Stimulated activated CD4-positive, alpha-beta T cell treated with anti-CD3 and anti-CD28 coated beads, Interleukin-2, amount 100 ng/mL, for 24 hours (primary cell): ENCODE data around the gene TEDC1.

Source experiments
- DNase-seq, 2 donors: peaks; one replicate each; pipeline ENCODE4 v3.0.0-alpha.2; 2020

The TEDC1 gene

GRCh38 chr14:105498430-105499255 is 7.6 kb downstream of the TEDC1 start:
- no peak for DNase-seq

- no peak for DNase-seq
These were observed 8.4 kb downstream of the TEDC1 start for GRCh38 chr14:105499256-105500035.

GRCh38 chr14:105500036-105500725 is 9.1 kb downstream of the TEDC1 start:
- DNase-seq: no peak

DNA sequence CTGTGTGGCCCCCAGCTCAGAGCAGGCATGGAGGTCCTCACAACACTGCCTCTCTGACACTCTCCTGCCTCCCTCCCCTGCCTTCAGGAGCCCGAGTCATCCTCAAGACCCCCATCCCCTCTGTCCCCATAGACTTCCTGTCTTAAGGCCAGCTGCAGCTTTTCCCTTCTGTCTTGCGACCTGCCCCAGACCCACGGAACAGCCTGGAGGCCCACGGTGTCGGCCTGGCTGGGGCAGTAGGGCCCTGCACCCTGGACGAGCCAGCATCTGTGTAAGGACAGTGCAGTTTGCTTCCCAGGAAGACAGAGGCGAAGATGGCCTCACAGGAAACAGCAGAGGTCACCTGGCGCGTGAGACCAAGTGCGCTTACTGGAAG is 9.7 kb downstream of the TEDC1 start:
- DNase-seq: no peak

- no peak for DNase-seq
These were observed 10.7 kb downstream of the TEDC1 start for GRCh38 chr14:105501504-105502291.

GRCh38 chr14:105502446-105503295 is 11.6 kb downstream of the TEDC1 start:
- DNase-seq: no peak

- no peak for DNase-seq
These were observed 12.2 kb downstream of the TEDC1 start for GRCh38 chr14:105503296-105503640.

GRCh38 chr14:105503935-105504692 is 13.1 kb downstream of the TEDC1 start:
- no peak for DNase-seq

DNA sequence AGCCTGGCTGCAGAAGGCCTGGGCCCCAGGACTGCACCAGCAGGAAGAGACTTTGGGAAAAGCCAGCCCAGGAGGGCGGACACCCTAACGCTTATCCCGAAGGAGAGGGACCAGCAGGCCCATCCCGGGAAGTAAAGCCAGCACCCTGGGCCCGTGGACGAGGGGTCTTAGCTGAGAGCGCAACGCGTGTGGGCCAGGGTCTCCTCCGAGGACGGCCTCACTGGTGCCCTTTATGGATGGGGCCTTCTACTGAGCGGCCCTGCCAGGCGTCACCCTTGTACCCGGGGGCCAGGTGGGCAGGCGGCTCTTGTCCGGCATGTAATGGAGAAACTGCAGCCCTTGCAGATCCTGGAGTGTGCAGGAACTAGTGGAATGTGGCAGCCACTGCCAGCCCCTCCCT is 14.1 kb downstream of the TEDC1 start:
- DNase-seq: no peak

DNA sequence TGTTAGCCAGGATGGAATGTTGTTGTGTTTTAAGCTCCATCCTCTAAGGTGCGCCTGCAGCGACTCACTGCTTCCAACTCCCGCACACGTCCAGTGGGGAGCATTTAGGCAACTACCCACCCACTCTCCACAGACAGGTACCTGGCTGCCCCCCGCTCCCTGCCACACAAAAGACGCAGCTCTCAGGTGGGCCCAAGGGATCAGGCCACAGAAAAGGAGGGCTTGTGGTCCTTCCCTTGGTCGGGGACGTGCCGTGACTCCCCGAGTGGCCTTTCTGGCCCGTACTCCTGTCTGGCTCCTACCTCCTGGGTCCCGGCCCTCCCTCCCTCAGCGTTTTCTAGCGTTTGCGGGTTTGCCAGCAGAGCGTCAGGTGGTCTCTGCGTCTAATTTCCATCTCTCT is 16.2 kb downstream of the TEDC1 start:
- no peak for DNase-seq

DNA sequence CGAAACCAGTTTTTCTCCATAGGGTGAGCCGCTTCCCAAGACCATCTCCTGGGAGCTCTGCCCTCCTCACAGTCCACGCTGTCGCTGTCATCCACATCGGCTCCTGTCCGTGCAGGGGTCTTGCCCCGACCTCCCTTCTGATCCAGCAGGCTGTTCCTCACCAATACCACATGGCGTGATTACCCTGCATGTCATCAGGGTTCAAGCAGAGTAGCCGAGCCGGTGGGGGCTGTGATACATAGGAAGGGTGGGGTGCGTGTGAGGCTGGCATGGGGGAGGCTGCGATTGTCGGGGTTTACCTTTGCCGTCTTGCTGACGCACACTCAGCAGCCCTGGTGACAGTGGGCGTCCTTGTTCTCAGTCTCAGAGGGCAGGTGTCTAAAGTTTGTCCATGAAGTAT is 17.0 kb downstream of the TEDC1 start:
- no peak for DNase-seq

DNA sequence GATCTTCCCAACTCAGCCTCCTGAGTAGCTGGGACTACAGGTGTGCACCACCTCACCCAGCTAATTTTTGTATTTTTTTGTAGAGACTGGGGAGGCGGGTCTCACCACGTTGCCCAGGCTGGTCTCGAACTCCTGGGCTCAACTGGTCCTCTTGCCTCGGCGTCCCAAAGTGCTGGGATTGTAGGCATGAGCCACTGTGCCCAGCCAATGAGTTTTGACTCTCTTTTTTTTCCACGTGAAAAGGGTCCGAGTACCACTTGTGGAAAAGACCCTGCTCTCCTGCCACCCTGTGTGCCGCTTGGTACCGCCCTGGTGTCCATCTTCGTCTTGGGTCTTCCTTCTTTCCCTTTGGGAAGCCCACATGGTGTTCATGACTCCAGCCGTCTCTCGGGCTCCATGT is 17.6 kb downstream of the TEDC1 start:
- no peak for DNase-seq

GRCh38 chr14:105517096-105517495 is 26.1 kb downstream of the TEDC1 start:
- DNase-seq: no peak

- no peak for DNase-seq
These were observed 29.1 kb downstream of the TEDC1 start for GRCh38 chr14:105519946-105520698.

DNA sequence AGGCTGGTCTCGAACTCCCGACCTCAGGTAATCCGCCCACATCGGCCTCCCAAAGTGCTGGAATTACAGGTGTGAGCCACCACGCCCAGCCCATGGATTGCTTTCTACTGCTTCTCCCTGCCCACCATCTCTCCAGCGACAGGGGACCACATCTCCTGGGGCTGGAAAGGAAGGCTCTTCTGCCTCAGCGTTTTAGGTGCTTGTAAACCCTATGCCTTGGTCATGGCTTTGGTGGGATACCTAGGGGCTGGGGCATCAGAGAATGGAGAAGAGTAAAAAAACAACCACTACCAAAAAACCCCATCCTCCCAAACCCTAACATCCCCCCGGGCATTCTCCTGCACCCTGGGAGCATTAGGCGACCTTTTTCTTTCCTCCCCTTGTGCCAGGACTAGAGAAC is 34.3 kb downstream of the TEDC1 start:
- DNase-seq: no peak

DNA sequence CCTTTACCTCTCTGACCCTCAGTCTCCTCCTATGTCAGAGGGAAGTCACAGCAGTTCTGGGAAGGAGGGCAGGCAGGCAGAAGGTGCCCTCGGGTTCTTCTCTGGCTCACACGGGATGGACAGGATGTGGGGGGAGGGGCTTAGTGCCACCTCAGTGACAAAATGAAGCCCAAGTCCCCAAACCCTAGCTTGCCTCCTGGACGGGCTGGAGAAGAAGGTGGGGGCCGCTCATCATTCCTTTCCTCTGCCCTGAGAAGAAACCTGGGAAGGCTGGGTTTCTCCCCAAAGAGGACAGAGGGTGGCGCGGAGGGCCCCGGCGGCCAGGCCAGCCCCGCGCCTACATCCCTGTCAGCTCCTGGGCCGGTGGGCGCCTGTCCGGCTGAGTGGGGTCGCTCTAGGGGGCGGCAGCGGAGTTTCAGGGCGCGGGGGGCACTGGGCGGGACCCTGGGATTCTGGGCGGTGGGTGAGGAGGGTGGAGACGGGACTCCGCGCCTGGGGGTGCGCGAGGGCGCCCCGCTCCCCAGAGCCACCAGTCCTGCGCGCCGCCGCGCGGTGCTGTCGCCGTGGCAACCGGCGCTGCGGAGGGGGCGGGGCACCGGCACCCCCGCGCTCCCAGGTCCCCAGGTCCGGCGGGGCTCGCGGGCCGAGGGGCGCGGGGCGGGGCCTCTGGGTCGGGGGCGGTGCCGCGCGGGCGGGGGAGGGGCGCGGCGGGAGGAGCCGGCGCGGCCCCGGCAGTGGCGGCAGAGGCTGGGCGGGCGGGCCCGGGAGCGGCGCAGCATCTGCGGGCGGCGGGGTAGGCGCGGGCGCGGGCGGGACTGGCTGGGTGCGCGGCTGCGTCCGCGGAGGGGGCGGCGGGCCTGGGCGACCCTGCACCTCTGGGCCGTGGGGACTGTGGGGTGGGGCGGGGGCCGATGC is 35.1 kb downstream of the TEDC1 start, which contains the start of gene TMEM121:
TMEM121 (plus strand) TSS at position 723 of the 915 bp plus-strand sequence. CDS start 2,252 bp downstream, outside the sequence.
- DNase-seq: peak; percentile 36 to 63

GRCh38 chr14:105526776-105527380 is 35.8 kb downstream of the TEDC1 start:
- DNase-seq: no peak

- DNase-seq: no peak
These were observed 36.4 kb downstream of the TEDC1 start for GRCh38 chr14:105527381-105527825.
